VCaP (cell line): Measurements from ENCODE around the gene HDAC4.

ENCODE experiments used
- H3K27ac ChIP-seq: fragments of 450-650 bp; 2 replicates; pipeline ENCODE4 v1.5.1; 2017
- TF ChIP-seq, protein P1 (sequence below): fragments of 450-650 bp; conservative IDR thresholded peaks from 2 replicates; pipeline ENCODE4 v1.5.1; 2017; ENCODE audit warnings: mild to moderate bottlenecking, moderate library complexity

Gene HDAC4

DNA sequence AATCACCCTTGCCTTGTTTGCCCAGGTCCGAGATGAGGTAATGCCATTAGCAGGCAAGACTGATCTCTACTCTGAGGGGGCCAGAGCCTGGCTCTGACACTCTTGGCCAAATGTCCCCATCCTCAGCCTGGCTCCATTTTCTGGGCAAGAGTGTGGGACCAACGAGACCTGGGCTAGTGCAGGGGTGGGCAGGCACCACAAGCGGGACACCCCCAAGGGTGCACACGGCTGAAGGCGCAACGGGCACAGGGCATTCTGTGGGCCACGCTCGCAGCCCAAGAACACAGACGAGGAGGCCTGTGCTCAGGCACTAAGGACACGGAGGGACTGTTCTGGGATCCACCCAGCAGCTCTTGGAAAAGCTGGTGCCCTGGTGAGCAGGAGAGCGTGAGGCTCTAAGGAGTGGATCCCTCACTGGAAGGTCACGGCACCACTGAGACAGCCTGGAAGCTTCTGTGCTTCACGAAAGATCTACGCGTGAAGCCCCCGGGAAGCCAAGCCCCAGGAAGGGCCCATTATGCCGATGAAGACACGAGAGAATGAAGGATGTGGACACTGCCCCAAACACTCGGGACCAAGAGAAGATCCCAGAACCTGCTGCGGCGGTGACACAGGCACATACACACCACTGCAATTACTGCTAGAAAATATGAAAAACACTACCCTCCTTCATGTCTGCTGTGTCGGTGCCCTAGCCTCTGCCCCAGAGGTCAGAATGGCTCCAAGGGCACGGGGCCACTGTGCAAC, 138.2 kb downstream of the HDAC4 start:
- TF ChIP-seq, protein P1, sequence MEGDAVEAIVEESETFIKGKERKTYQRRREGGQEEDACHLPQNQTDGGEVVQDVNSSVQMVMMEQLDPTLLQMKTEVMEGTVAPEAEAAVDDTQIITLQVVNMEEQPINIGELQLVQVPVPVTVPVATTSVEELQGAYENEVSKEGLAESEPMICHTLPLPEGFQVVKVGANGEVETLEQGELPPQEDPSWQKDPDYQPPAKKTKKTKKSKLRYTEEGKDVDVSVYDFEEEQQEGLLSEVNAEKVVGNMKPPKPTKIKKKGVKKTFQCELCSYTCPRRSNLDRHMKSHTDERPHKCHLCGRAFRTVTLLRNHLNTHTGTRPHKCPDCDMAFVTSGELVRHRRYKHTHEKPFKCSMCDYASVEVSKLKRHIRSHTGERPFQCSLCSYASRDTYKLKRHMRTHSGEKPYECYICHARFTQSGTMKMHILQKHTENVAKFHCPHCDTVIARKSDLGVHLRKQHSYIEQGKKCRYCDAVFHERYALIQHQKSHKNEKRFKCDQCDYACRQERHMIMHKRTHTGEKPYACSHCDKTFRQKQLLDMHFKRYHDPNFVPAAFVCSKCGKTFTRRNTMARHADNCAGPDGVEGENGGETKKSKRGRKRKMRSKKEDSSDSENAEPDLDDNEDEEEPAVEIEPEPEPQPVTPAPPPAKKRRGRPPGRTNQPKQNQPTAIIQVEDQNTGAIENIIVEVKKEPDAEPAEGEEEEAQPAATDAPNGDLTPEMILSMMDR, result no peak
- H3K27ac ChIP-seq, result no peak overlapping the region

DNA sequence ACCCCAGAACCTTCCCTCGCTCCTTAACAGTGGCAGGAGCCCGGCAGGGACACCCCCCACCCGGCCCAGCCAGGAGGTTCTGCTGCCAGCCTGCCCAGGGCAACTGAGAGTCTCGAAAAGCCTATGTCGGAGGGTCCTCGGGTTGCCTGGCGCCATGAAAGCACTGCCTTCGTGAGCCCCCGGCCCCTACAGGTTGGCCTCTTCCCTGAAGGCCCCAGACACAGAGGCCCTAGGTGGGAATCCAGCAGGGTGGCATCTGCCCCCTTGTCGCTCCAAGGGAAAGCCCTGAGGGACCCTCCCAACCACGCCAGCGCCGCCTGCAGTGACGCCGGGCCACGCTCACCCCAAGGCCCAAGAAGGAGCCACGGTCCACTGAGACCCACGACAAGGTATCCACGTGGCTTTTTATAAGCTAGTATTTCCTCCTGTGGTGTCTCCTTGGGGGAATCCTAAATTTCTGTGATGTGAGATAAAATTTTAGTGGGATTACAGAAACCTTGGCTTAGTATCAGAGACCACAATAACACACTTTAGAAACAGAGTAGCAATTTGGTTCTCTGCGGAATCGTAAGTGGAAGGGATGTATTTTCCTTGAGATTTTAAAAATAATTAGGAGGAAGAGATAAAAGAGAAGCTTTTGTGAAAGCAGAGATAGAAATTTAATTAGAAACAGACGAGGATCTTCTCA, 138.9 kb downstream of the HDAC4 start:
- no peak overlapping the region for H3K27ac ChIP-seq
- TF ChIP-seq, protein P1, result no peak

DNA sequence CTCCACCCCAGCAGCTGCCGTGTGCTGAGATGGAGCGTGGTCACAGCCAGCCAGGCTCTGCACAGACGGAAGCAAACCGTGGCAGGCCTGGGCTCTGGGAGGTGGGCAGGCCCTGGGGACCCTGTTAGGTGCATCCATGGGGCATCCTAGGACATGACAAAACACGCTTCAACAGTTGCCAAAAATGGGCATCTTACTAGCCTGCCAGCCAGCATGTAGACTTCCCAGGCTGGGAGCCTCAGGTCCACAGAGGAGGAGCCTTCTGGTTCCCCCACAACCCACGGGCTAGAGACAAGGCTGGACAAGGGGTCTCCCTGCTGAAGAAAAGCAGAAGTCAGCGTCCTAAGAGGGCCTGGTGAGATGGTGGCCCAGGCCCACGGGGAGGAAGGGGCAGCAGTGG, 139.5 kb downstream of the HDAC4 start:
- TF ChIP-seq, protein P1, result no peak
- H3K27ac ChIP-seq, result no peak overlapping the region

DNA sequence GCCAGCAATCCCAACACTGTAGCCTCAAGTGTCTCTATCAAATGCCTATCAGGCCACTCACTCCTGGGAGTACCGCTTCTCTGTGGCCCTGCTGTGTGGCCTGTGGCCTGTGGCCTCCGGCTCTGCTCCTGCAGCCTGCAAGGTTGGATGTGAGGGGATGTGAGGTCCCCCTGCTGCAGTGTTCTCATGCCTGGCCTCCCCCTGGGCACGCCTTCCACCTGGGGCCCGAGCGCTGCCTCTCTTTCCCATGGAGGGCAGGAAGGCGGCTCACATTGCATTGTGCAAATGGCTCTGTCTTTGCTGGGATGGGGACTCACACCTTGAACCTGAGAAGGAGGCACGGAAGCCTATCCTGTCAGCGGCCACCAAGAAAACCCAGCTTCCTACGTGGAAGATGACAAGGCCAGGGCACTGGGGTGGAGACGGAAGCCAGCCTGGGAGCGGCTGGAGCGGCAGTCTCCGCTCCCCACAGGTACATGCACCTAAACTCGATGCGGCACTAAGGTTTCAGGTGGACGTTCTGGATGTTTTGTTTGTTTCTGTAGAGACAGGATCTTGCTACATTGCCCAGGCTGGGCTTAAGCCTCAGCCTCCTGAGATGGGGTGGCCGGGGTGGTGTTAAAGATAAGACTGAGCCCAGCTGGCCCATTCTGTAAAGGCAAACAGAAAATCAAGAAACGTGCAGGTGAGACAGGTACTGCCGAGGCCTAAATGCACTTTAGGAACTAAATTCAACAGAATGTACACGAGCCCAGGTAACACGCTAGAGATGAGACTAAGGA, 140.1 kb downstream of the HDAC4 start:
- H3K27ac ChIP-seq, result peak overlapping the region; percentile 31; the same call in 1 of the 2 replicates
- TF ChIP-seq, protein P1, result no peak

DNA sequence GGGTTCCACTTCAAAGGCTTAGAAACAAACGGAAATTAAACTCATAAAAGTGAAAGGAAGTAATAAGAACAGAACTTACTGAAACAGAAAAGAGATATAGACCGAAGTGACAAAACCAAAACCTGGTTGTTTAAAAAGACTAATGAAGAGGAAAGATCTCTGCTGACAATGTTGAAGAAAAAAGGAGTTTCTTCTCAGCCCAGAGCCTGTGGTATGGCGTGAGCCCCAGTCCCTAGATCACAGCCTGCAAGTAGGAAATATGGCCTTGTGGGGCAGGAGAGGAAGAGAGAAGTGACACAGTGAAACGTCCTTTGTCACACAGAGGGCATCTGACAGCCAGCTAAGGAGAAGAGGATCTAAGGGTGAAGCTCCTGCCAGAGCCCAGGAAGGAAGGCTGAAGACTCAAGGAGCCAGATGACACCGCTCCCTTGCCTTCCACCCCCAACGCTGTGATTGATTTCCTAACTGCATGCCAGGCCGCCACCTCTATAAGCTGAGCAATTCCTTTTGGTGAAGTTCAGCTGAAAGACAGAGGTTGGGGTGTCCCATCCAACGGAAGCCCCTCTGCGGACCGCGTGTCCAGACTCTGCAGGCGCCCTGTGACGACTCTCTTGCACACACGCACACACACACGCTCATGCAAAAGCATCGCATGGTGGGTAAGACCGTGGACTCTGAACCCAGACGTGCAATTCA, 141.1 kb downstream of the HDAC4 start:
- TF ChIP-seq, protein P1, result no peak
- peak overlapping the region; percentile 31; the same call in 1 of the 2 replicates for H3K27ac ChIP-seq

DNA sequence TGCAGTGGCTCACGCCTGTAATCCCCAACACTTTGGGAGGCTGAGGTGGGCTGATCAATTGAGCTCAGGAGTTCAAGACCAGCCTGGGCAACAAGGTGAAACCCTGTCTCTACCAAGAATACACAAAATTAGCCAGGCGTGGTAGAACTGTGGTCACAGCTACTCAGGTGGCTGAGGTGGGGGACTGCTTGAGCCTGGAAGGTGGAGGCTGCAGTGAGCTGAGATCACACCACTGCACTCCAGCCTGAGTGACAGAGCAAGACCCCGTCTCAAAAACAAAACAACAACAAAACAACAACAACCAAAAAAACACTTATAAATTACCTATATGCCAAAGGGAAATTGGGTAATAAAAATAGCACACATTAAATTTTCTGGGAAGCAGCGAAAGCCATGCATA, 141.6 kb downstream of the HDAC4 start:
- peak overlapping the region; percentile 31; the same call in 1 of the 2 replicates for H3K27ac ChIP-seq
- TF ChIP-seq, protein P1, result no peak
